Measurements from ENCODE around the gene SLC35F3. TPM values are rescaled to one million over a fixed set of nuclear protein-coding genes. Genes with fewer than 3 reads are reported as not detected.

SLC35F3 gene
- total and polyA plus RNA-seq, 2 experiments from 2014 or later: 1.0 to 3.2 TPM

DNA sequence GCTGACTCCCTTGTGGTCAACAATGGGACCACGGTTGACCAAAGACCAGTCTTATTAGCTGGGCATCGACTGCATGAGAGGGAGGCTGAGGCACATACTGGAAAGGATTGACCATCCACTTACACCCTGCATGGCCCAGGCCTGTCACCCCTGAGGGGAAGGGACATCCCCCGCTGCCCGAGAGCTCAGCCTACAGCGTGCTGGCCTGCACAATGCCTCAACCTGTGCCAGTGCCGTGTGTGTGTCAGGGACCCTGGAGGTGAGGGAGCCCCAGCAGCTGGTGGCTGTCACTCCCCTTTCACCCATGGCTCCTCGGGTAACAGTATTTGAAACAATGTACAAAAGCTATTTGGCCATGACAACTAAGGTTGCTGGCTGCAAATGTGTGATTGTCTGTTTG is 67.3 kb downstream of the SLC35F3 start:
- Mint-ChIP-seq H3K27ac (no peak overlapping the region), H3K27me3 (ENCODE audit: insufficient read depth, low read depth, poor library complexity) (peaks cover 2% of the 10 kb centered on the region), H3K4me3 (no peak overlapping the region), H3K36me3 (ENCODE audit: low read depth) (no peaks in the 10 kb centered on the region), H3K4me1 (no peaks in the 10 kb centered on the region), H3K9me3 (no peaks in the 10 kb centered on the region)
- Histone ChIP-seq H3K4me2 (no peak overlapping the region), H3K79me2 (replicated peaks; ENCODE audit: insufficient read depth) (no peaks in the 10 kb centered on the region), H3F3A (replicated peaks; ENCODE audit: low read depth) (no peaks in the 10 kb centered on the region), H3K27ac (ENCODE audit: low read depth) (no peak overlapping the region), H3K27me3 (ENCODE audit: insufficient read depth) (no peaks in the 10 kb centered on the region), H3K4me1 (ENCODE audit: insufficient read depth) (no peaks in the 10 kb centered on the region), H3K4me3 (no peak overlapping the region), H3K36me3 (ENCODE audit: insufficient read depth) (no peaks in the 10 kb centered on the region), H2AFZ (no peak overlapping the region), H3K9me2 (ENCODE audit: insufficient read depth) (0 out of 2 replicates have a peak, but pooled peaks cover 3% of the 10 kb centered on the region), H4K20me1 (replicated peaks; ENCODE audit: insufficient read depth) (no peaks in the 10 kb centered on the region)
- DNase-seq (ENCODE audit: low spot score) (no peak), ATAC-seq (no peak)
- TF ChIP-seq CTCF (conservative IDR thresholded peaks at IDR 0.05; ENCODE audit: low read depth in 2 of 2): no peak
- TF ChIP-seq ZNF462 (CRISPR knock-in tag; IDR thresholded peaks at IDR 0.05): no peak
- no peak for TF ChIP-seq EZH2phosphoT487 (IDR thresholded peaks at IDR 0.05; ENCODE audit: unreplicated experiment)
- no peak for TF ChIP-seq ZNF114 (CRISPR knock-in tag; IDR thresholded peaks at IDR 0.05)
- TF ChIP-seq EZH2 (IDR thresholded peaks at IDR 0.05; ENCODE audit: low read depth, unreplicated experiment): no peak
- no peak for TF ChIP-seq CREB1 (CRISPR knock-in tag; IDR thresholded peaks at IDR 0.05; ENCODE audit: low read depth)
- no peak for TF ChIP-seq ETS1 (IDR thresholded peaks at IDR 0.05)
- no peak for TF ChIP-seq ZNF331 (CRISPR knock-in tag; IDR thresholded peaks at IDR 0.05; ENCODE audit: low read depth)
- no peak for TF ChIP-seq JUNB (IDR thresholded peaks at IDR 0.05; ENCODE audit: unreplicated experiment)
- no peak for TF ChIP-seq NANOG (IDR thresholded peaks at IDR 0.05; ENCODE audit: borderline replicate concordance)
- TF ChIP-seq STAT1 (IDR thresholded peaks at IDR 0.05; ENCODE audit: unreplicated experiment): no peak
- no peak for TF ChIP-seq POLR2AphosphoS5 (IDR thresholded peaks at IDR 0.05; ENCODE audit: low read depth)
- TF ChIP-seq, protein P1, sequence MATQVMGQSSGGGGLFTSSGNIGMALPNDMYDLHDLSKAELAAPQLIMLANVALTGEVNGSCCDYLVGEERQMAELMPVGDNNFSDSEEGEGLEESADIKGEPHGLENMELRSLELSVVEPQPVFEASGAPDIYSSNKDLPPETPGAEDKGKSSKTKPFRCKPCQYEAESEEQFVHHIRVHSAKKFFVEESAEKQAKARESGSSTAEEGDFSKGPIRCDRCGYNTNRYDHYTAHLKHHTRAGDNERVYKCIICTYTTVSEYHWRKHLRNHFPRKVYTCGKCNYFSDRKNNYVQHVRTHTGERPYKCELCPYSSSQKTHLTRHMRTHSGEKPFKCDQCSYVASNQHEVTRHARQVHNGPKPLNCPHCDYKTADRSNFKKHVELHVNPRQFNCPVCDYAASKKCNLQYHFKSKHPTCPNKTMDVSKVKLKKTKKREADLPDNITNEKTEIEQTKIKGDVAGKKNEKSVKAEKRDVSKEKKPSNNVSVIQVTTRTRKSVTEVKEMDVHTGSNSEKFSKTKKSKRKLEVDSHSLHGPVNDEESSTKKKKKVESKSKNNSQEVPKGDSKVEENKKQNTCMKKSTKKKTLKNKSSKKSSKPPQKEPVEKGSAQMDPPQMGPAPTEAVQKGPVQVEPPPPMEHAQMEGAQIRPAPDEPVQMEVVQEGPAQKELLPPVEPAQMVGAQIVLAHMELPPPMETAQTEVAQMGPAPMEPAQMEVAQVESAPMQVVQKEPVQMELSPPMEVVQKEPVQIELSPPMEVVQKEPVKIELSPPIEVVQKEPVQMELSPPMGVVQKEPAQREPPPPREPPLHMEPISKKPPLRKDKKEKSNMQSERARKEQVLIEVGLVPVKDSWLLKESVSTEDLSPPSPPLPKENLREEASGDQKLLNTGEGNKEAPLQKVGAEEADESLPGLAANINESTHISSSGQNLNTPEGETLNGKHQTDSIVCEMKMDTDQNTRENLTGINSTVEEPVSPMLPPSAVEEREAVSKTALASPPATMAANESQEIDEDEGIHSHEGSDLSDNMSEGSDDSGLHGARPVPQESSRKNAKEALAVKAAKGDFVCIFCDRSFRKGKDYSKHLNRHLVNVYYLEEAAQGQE (IDR thresholded peaks at IDR 0.05; ENCODE audit: unreplicated experiment): no peak
